Eye (tissue), 1 donor: ENCODE results near the gene SSR4.
A peak's percentile ranks its signal among the peaks of the same experiment; 100 is the strongest.
"Not testable (repeated sequence)": the region's sequence is repeated elsewhere in the genome, so short reads cannot be mapped to it uniquely, and the experiment has no call there.

Experiments used
- DNase-seq: peaks from one replicate; pipeline ENCODE4 v3.0.0-alpha.2; 2015

SSR4 gene

DNA sequence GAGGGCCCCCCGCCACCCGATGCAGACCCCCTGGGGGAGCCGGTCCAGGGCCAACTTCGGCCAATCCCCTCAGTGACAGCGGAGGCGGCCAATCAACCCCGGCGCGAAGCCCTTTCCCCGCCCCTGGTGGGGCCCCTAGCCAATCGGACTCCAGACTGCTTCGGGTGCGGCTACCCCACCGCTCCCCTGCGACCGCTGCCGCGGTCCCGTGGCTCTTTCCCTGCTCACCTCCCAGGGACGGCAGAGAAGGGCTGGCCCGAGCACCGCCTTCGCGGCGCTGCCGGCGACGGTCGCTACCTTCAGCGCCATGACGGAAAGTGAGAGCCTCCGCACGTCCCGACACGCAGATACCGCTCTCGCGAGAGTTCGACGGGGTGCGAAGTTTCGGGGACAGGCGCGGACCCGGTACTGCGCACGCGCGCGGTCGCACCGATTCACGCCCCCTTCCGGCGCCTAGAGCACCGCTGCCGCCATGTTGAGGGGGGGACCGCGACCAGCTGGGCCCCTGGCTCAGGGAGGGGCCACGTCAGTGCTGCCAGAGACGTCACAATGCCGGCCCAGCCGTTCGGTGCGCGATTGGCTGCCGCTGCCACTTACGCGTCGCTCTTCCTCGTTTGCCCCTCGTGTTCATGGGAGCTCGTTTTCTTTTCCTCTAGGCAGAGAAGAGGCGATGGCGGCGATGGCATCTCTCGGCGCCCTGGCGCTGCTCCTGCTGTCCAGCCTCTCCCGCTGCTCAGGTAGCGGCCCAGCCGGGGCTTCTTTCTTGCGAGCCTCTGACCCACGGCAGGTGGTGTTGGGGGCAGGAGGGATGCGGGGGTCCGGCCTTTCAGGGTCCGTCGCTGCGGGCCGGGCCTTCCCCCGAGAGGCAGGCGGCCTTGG is at the start of gene SSR4, which contains the start of gene IDH3G:
SSR4 (plus strand) TSS at position 651 of the 879 bp plus-strand sequence; CDS start at position 671, 20 bp downstream.
IDH3G (minus strand) TSS at position 358 of the 879 bp plus-strand sequence; CDS start at position 309, 49 bp downstream.
- peak; percentile 97 for DNase-seq

DNA sequence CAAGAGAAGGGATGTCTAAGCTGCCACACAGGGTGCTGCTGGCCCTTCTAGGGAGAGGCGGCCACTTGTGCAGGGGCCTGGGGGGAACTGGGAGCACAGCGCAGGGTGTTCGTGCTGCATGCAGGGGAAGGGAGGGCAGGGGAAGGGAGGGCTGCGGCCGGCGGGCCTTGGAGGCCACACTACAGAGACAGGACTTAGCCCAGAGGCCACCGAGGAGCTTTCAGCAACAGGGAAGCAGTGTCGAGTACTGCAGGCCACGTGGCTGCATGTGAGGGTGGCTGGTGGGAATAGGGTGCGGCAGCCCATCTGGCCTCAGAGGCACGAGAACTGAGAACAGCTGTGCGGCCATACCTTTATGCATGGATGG is 49.4 kb upstream of the SSR4 start:
- DNase-seq, result not testable (repeated sequence)

DNA sequence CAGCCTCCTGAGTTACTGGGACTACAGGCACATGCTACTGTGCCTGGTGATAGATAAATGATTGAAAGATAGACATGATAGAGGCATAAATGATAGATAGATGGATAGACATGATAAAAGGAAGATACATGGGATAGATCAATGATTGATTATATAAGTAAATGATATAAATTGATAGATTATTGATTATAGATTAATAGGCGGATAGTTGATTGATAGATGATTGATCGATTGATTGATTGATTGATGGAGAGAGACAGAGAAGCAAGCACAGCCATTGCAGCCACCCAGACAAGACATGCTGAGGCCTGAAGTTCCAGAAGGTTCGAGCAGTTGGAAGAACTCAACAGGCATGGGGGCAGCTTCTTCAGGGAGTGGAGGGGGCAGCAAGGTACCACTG is 48.1 kb upstream of the SSR4 start:
- no peak for DNase-seq

DNA sequence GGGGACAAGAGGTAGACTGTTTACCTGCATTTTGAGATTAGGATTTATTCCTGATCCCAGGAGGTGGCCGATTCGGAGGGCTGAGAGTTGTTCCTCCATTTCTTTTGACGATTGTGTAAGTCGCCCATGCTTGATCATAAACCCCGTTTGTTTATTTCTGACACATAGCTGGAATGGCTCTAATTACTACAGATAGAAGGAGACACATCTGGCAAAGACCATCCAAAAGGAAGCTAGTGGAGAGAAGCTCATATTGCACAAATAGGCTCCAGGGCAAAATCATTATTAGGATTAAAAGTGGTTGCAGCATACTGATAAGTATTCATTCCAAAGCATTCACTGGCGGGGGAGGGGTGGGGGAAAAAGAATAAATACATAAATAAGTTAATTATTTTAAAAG is 47.5 kb upstream of the SSR4 start:
- DNase-seq, result not testable (repeated sequence)

DNA sequence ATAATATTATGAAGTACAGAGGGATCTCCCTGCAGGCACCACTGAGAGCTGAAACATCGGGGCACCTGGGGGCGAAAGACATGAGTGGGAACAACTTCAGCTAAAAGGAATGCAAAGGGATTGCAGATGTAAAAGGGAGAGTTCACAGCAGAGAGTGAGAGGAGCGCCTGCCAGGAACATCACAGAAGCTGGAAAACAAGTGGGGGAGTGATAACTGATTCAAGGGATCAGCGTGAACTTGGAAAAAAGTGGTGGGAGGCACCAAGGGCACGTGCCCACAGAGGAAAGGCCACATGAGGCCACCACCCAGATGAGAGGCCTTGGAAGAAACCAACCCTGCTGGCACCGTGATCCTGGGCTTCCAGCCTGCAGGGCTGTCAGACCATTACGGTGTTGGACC is 45.5 kb upstream of the SSR4 start:
- not testable (repeated sequence) for DNase-seq

DNA sequence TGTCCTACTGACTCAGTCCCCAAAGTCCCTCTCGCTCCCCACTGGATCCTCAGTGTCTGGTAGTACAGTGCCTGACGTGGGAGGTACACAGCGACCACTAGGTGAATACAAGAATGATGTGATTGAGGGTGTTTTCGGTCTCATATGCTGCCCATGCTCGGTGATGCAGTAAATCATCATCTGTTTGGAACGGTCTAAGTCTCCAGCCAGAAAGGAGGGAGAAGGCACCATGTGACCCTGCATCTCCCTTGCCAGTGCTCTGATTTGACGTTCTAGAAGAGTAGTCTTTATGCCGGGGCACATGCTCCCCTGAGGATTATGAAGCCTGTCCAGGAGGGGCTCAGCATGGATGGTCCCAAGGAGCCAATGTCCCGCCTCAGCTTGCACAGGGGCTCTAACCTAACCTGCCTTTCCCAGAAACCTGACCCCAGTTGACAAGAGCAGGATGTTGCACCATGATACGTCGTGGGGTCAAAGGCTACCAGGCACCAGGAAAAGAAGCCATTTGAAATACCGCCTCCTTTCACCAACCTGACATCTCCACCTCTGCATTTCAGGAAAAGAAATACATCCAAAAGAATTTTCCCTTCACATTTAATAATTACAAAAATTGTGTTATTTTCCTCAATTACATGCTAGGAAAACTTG is 44.2 kb upstream of the SSR4 start:
- DNase-seq, result peak; percentile 29

DNA sequence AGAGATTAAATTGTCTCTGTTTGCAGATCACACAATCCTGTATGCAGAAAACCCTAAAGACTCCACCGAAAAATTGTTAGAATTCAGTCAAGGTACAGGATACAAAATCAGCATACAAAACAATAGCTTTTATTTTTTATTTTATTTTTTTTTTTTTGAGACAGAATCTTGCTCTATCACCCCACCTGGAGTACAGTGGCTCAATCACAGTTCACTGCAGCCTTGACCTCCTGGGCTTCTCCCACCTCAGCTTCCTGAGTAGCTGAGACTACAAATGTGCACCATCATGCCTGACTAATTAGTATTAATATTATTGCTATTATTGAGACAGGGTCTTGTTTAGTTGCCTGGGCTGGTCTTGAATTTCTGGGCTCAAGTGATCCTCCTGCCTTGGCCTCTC is 39.3 kb upstream of the SSR4 start:
- no peak for DNase-seq

DNA sequence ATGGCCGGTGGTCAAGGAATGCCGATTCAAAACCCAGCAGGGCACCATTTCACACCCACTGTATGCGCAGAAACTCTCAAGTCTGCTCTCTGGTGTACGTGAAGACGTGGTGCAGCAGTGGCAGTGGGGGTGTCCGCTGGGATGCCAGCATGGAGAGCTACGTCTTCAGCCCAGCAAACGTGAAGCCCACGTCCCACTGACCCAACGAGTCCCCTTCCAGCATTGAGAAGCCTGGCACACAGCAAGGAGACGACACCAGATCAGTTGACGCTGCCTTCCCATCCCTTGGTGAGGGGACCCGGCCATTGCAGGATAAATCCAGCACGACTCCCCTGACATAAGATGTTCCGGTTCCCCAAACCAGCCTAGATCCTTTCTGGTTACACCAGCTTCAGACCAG is 32.6 kb upstream of the SSR4 start:
- no peak for DNase-seq

DNA sequence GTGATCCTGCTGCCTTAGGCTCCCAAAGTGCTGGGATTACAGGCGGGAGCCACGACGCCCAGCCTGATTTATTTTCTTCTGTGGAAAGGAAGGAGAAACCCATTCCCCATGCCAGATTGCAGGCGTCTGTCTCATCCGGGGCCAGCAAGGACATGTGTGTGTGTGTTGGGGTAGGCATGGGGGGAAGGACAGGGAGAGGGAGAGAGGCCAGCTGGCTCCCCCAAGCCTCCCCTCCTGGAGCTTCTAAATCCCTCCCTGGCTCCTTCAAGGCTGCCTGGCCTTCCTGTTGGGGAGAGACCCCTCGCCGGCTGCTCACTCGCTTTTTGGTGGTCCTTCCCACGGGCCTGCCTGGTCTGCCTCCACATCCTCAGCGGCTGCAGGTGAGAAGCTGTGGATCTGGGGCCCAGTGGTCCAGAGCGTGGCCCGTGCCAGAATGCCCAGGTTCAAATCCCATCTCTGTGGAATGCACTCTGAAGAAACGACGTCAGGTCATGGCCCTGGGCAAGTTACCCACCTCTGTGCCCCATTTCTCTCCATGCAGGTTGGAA is 31.8 kb upstream of the SSR4 start:
- no peak for DNase-seq

DNA sequence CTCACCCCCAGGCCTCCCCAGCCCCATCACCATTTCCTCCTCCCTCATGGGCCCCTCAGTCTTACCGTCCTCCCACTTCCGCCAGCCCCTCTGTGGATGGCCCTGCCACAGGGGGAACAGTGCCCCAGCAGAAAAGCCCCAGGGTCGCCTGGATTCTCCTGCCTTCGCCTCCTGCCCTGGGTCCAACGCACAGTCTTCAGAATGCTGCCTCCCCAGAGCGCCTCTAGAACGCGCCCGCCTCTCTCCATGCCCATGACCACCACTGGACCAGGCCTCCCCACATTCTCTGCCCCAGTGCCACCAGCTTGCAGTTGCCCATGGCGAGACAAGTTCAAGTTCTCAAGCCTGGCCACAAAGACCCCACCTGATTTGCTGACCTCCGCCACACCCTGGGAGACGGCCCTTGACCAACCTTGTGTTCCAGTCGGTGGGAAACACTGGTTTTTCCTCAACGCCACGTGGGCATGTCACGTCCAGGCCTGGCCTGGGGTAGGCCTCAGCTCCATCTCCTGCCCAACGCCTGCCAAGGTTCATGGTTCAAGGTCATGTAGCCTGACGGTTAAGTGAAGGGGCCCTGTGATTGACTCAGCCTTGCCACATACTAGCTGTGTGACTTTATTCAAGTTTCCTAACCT is 31.1 kb upstream of the SSR4 start:
- no peak for DNase-seq

DNA sequence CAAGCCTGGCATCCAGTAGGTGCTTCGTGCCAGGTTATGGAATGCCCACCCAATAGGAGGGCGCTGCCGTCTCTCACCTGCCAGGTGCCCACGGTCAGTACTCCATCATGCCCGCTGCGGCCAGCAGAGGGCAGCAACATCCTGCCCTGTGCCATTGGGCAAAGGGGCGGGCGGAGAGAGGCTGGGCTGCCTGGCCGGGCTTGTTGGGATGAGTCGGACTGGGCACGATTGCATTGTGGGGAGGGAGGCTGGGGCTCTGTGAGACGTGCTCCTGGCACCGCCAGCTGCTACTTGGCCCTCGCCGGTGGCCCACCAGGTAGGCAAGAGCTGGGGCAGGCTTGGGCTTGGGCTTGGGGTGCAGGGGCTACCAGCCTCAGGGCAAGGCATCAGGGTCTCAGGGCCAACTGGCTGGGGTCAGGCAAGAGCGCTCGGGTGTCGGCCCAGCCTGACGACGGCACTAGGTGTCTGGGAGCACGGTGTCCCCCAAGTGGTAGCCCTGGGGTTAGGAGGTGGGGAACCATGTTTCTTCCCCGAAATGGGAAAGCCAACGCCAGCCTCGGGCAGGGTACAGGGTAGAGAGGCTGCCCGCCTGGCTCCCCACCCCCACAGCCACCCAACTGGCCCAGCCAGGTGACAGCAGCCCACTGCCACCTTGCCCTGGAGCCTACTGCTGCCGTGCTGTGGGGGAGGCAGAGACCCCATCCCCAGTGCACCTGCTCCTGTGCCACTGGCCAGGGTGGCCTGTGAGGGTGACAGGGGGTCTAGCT is 30.3 kb upstream of the SSR4 start, which contains the start of gene PLXNB3:
PLXNB3 (plus strand) TSS at position 261 of the 767 bp plus-strand sequence. CDS start 1,287 bp downstream, outside the sequence.
- DNase-seq, result peak; percentile 76

DNA sequence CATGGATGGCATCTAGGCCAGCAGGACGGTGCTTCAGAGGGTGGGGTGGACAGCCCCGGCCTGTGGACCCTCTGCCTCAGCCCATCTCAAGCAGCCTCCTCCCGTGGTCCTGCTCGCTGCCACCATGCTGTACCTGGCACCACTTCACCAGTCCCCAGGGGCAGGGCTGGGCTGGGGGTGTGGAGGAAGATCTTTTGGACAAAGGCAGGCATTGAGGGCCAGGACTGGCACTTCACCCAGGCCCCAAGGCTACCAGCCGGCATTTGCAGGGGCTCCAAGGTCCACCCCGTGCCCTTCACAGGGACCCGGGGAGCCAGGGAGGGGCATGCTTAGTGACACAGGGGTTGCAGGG is 29.7 kb upstream of the SSR4 start:
- DNase-seq, result no peak

DNA sequence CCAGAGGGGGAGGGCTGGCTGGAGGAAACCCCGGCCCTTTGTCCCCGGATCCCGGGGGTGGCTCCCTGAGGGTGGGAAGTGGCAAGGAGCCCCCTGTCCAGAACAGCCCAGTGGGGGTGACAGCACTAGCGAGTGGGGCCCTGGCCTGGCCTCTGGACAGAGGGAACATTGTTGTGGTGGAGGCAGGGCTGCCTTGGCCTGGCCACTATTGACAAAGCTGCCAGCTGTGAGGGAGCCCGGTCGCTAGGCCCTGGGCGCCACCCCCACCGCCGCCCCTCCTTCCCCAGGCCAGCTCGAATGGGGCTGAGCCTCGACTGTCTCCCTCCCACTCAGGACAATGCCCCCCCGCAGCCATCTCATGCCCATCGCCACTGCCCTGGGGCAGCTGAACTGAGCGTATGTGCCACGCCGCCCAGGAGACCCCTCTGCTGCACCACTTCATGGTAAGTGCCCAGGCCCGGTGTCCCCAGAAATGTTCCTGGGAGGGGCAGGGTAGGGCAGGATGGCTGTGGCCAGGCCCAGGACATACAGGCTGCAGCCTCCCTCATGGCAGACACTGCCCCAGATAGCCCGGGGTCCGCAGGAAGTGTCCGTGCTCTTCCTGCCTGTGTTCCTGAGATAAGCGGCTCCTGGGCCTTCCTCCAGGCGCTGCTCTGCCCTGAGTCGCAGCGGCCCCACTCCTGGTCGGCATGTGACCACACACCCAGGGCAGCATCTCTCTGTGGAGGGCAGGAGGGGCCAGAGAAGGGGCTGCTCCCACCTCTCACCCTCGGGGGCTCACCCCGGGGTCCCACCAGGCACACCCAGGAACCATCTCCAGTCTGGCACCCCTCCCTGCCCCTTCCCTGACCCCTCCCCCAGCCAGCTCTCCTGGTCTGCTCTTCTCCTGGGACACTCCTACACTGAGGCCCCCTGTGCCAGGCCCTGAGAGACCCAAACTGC is 29.1 kb upstream of the SSR4 start:
- DNase-seq, result peak; percentile 13

DNA sequence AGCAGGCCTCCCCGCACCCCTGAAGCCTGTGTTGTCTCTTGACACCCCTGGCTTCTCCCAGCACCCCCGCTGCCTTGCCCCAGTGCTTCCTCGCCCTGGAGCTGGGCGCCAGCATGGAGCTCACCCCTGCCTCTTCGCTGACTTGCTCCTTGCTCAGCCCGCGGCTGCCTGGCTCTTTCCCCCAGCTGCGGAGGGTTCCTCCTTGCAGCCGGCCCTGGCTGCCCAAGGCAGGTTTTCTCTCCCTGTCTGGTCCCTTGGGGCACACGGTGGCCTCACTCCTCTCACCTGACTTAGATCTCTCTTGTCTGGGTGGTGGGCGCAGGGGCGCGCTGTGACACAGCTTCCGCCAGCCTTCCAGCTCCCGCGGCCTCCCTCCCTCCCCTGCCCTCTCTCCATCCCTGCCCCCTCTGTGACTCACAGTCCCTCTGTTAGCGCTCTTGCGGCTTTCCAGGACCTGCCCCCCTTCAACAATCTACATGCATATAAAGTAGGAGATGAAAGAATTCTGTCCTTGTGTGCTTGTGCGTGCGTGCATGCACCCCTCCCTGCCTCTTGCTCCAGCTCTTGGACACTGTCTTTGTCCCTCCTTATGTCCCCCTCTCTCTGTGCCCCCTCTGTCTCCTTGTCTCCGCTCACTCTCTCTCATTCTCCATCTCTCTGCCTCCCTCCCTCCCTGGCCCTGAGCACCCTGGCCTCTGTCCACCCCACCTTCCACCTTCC is 28.2 kb upstream of the SSR4 start:
- peak; percentile 70 for DNase-seq

DNA sequence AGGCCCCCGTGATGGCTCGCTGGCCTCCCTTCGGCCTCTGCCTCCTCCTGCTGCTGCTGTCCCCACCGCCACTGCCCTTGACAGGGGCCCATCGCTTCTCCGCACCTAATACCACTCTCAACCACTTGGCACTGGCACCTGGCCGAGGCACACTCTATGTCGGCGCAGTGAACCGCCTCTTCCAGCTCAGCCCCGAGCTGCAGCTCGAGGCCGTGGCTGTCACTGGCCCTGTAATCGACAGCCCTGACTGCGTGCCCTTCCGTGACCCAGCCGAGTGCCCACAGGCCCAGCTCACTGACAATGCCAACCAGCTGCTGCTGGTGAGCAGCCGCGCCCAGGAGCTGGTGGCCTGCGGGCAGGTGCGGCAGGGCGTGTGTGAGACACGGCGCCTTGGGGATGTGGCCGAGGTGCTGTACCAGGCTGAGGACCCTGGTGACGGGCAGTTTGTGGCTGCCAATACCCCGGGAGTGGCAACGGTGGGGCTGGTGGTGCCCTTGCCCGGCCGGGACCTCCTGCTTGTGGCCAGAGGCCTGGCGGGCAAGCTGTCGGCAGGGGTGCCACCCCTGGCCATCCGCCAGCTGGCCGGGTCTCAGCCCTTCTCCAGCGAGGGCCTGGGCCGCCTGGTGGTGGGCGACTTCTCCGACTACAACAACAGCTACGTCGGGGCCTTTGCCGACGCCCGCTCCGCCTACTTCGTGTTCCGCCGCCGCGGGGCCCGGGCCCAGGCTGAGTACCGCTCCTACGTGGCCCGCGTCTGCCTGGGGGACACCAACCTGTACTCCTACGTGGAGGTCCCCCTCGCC is 27.4 kb upstream of the SSR4 start:
- DNase-seq, result no peak

DNA sequence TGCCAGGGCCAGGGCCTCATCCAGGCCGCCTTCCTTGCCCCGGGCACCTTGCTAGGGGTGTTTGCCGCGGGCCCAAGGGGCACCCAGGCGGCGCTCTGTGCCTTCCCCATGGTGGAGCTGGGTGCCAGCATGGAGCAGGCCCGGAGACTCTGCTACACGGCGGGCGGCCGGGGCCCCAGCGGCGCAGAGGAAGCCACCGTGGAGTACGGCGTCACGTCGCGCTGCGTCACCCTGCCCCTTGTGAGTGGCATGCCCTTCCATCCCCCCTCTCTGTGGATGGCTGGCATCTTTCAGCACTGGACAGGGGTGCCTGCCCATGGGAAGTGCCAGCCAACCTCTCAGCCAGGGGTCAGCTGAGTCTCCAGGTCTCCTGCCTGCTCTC is 26.8 kb upstream of the SSR4 start:
- DNase-seq, result no peak

DNA sequence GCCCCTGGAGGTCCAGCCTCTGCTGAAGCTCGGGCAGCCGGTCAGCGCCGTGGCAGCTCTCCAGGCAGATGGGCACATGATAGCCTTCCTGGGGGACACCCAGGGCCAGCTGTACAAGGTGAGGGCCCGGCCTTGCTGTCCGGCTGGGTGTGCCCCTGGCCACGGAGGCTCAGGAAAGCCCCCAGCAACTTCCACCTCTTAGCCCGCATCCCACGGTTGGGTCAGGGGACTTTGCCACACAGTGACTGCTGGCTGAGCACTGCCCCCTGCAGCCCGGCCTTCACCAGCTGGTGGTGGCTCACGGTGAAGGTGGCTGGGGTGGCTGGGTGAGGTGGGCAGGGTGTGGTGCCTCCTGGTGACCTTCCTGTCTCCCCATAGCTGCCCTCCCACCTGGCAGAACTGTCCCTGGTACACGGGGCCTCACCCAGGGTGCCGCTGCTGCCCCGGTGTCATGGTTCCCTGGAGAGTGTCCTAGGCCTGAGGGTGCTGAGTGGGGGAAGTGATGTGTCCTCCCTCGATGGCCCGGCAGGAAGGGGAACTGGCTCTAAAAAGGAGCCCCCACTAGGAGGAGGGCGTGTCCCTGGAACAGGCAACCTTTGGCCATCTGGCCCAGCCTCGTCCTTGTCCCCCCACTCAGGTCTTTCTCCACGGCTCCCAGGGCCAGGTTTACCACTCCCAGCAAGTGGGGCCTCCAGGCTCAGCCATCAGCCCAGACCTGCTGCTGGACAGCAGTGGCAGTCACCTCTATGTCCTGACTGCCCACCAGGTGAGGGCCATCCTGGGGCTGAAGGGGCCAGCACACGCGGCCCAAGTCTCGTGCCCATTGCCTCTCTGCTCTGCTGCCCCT is 25.9 kb upstream of the SSR4 start:
- DNase-seq, result no peak

DNA sequence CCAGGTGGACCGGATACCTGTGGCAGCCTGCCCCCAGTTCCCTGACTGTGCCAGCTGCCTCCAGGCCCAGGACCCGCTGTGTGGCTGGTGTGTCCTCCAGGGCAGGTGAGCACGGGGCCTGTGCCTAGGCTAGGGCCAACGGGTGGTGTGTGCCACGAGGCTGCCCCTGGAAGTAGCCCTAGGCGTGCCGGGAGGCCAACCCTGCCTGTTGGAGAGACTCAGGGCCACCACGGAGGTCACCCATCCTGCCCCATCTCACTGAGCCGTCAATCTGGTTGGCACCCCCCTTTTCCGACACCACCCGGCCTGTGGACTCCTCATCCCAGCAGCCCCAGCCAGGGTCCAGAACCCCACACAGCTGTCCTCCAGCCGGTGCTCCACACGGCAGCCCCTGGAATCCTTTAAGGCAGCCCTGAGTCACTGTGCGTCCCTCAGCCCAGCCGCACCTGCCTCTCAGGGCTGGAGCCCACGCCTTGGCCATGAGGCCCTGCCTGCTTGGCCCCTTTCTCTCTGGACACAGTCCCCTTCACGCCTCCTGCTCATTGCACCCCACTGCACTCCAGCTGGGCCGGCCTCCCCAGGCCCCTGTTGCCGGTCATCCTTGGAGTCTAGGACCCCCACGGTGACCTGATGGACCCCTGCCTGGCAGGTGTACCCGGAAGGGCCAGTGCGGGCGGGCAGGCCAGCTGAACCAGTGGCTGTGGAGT is 25.2 kb upstream of the SSR4 start:
- DNase-seq, result no peak
